ENCODE measurements around the gene STAT6.

The STAT6 gene, protein sequence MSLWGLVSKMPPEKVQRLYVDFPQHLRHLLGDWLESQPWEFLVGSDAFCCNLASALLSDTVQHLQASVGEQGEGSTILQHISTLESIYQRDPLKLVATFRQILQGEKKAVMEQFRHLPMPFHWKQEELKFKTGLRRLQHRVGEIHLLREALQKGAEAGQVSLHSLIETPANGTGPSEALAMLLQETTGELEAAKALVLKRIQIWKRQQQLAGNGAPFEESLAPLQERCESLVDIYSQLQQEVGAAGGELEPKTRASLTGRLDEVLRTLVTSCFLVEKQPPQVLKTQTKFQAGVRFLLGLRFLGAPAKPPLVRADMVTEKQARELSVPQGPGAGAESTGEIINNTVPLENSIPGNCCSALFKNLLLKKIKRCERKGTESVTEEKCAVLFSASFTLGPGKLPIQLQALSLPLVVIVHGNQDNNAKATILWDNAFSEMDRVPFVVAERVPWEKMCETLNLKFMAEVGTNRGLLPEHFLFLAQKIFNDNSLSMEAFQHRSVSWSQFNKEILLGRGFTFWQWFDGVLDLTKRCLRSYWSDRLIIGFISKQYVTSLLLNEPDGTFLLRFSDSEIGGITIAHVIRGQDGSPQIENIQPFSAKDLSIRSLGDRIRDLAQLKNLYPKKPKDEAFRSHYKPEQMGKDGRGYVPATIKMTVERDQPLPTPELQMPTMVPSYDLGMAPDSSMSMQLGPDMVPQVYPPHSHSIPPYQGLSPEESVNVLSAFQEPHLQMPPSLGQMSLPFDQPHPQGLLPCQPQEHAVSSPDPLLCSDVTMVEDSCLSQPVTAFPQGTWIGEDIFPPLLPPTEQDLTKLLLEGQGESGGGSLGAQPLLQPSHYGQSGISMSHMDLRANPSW

DNA sequence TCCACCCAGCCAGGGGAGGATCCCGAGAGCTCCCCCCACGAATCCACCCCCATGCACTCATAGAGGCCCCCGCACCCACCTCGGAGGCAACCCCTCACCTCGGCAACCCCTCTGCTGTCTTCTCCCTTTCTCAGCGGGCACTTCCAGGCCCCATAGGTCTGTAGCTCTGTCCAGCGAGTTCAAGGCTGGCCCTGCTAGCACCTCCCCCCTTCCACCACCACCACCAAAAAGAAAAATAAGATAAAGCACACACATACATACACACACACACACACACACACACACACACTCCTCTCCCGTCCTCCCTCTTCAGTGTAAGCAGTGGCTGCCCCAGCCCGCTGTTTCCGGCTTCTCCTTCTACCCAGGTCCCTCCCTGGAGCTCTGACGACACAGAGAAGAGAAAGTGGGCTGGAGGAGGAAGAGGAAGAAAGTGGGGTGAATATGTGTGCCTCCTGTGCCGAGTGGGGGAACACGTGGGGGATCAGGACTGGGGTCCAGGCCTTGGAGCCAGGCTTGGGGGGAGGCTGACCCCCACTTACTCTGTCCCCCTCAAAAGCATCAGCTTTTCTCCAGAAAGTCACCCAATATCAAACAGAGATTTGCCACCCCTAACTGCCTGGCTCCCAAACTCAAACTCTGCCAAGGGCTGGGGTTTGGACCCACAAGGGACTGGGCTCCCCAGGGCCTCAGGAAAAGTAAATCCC lies at the start of gene STAT6:
TSS of gene STAT6 (minus strand) at position 332 of the 704 bp plus-strand sequence. CDS start 3,084 bp downstream, outside the sequence.
- peak; percentile 85 for DNase-seq (ENCODE audit: low spot score)

GRCh38 chr12:57160741-57161140 lies 49.6 kb upstream of the STAT6 start:
- DNase-seq (ENCODE audit: low spot score), result no peak

DNA sequence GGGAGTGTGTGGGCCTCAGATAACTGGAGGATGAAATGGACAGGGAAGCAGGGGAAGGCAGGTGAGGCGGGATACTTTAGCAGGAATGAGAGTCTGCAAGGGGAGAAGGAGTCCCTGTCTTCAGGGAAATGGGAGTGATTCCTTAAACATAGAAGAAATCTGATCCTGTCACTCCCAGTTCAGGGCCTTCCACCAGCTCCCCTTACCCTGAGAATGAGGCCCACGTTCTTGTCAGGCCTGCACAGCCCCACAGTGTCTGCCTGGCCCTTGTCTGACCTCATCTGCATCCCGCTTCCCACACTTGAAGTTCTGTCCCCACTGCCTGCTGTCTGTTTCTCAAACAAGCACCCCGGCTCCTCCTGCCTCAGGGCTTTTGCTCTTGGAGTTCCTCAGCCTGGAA lies 48.9 kb upstream of the STAT6 start:
- no peak for DNase-seq (ENCODE audit: low spot score)

GRCh38 chr12:57159311-57159710 lies 48.1 kb upstream of the STAT6 start:
- DNase-seq (ENCODE audit: low spot score), result no peak

DNA sequence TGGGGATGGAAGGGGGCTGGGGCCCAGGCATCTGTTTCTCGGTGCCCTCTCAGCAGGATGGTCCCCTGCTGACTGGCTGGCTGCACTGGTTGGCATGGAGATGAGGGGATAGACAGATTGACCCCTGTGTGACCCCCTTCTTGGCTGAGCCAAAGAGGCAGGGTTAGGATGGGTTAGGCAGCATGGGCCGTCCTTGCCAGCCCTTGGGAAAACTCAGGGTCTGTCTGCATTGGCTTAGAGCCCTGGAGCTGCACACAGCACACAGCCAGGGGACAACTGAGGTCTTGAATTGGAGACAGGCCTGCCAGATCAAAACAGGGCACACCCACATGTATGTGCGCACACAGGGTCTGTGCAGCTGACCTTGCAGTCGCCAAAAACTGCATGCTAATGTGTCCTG lies 47.5 kb upstream of the STAT6 start:
- DNase-seq (ENCODE audit: low spot score), result no peak

DNA sequence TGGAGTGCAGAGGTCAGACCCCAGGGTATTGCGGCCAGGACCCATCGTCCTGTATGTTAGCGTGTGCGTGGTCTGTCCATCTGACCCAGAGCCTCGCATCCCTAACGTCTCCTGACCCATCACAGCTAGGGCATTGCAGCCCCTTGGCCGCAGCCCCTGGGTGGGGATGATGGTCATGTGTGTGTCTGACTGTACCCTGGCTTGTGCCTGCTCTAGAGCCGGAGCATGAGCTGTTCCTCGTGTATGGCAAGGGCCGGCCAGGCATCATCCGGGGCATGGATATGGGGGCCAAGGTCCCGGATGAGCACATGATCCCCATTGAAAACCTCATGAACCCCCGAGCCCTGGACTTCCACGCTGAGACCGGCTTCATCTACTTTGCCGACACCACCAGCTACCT lies 47.0 kb upstream of the STAT6 start:
- DNase-seq (ENCODE audit: low spot score), result no peak

- DNase-seq (ENCODE audit: low spot score), result no peak
Observed at GRCh38 chr12:57157588-57158173, 46.5 kb upstream of the STAT6 start.

DNA sequence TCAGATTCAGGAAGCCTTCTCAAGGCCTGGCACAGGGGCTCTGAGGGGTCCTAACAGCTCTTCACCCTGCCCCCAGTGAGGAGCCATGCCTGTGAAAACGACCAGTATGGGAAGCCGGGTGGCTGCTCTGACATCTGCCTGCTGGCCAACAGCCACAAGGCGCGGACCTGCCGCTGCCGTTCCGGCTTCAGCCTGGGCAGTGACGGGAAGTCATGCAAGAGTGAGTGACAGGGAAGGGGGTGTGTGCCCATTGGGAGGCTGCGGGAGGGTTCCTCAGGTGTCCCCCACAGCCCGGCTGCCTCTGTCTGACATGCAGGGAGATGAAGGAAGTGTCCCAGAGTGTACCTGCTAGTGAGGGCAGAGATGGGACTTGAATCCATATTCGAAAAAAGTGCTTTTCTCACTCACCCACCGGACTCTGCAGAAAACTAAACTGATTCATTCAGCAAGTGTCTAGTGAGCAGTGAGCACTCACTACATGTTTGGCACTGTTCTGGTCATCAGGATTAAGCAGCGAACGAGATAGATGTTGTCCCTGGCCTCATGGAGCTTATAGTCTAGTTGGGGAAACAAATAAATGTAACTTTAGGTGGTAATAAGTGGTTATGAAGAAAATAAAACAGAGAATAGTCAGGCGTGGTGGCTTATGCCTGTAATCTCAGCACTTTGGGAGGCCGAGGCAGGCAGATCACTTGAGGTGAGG lies 45.7 kb upstream of the STAT6 start:
- no peak for DNase-seq (ENCODE audit: low spot score)

DNA sequence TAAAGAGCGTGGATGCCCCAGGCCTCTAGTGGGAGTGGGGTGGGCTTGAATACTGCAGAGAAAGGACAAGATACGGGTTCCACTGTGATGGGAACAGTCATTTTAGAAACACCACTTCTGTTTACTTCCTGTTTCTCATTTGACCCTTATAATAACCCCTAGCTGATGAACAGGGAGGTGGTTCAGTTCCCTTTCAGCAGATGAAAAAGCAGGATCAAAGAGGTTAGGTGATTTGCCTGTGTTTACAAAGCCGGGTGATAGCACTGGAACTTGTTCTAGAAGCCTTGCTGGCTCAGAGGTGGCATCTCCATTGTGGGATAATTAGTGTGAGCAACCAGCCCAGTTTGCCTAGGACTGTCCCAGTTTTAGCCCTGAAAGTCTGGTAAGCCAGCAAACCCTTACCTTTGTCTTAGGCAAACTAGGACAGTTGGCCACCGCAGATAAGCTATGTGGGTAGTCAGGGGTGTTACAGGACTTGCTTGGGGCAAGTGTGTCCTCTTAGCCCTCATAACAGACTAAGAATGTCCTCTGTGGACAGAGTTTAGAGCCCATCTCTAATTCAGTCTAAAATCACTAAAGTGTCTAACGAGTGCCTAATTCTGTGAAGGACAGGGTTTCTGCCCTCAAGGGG lies 43.8 kb upstream of the STAT6 start:
- DNase-seq (ENCODE audit: low spot score), result no peak

GRCh38 chr12:57154076-57154475 lies 42.9 kb upstream of the STAT6 start:
- no peak for DNase-seq (ENCODE audit: low spot score)

- no peak for DNase-seq (ENCODE audit: low spot score)
Observed at GRCh38 chr12:57153415-57153997, 42.3 kb upstream of the STAT6 start.

DNA sequence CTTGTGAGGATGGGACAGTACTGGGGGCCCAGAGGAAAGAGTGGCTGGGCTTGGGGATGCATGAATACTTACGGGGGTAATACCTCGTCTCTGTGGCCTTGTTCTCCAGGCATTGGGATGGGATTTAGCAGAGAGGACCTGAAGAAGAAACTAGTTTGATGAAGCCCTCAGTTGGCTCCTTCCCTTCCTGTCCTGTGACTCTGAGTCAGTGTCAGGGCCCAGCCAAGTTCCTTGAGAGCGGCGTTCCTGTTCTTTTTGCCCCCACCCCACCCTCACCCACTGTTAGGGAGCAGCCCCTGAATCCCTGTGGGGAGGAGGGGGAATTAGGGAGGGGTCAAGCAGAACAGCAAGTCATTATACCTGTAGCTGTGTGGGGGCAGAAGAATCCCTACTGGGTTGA lies 41.5 kb upstream of the STAT6 start:
- no peak for DNase-seq (ENCODE audit: low spot score)

DNA sequence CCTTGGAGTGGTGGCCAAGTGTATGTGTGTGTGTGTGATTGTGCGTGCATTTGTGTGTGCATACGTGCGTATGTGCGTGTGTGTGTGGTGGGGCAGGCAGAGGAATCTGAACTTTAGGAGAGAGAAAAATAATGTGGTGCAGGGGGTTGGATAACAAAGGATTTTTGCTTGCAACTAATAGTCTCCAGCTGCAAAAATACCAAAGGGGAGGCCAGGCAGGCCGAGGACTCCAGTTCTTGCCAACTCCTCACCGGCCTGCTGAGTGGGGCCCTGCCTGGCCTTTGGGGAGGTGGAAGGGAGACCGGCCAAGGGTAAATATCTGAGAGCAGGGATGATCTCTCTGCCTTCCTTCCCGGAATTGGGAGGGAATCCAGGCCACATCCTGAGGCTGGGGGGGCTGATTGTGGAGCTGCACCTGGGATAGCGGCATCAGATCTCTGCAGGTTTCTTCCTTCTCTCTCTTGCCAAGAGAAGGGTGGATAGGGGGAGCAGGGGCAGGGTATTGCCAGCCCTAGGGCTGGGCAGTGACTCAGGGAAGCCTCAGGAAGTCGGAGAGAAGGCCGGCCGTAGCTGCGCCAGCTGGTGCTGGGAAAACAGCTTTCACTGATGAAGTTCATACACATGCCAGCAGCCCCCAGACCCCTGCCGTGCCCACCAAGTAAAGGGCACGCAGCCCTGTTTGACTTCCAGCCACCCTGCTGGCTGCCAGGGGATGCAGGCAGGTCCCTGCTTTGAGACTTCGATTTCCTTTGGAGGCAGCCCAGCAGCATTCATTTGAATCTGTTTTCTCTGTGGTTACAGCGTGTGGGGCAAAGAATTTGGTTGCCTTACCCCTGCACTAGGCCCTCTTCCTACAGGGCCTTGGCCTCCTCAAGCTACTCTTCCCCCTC lies 40.8 kb upstream of the STAT6 start:
- no peak for DNase-seq (ENCODE audit: low spot score)

GRCh38 chr12:57150400-57151000 lies 39.3 kb upstream of the STAT6 start:
- DNase-seq (ENCODE audit: low spot score), result no peak

DNA sequence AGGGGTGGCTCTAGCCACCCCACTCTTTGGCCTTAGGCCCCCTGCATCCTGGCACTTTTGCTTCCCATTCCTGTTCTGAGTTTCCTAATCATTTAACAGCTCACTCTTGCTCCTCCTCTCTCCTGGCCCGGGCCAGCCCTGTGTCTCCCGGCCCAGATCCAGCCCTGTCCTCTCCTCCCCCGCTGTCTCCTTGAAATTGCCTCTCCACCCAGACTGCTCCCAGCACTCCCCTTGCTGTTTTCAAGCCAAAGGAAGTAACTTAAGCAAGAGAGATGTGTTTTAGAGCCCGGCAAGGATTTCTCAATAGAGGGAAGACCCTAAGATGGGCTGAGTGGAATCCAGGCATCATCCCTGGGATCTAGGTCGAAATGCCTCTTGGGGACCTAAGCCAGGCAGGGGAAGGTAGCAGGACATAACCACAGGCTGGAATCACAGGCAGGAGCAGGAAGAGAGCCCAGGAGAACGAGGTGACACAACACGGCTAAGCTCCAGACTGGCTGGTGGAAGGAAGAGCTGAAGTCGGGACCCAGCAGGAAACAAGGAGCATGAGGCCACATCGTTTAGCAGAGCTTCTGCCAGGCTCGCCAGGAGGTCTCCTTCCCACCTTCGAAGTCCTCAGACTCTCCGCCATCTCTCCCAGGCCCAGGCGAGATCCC lies 38.2 kb upstream of the STAT6 start:
- DNase-seq (ENCODE audit: low spot score), result no peak

DNA sequence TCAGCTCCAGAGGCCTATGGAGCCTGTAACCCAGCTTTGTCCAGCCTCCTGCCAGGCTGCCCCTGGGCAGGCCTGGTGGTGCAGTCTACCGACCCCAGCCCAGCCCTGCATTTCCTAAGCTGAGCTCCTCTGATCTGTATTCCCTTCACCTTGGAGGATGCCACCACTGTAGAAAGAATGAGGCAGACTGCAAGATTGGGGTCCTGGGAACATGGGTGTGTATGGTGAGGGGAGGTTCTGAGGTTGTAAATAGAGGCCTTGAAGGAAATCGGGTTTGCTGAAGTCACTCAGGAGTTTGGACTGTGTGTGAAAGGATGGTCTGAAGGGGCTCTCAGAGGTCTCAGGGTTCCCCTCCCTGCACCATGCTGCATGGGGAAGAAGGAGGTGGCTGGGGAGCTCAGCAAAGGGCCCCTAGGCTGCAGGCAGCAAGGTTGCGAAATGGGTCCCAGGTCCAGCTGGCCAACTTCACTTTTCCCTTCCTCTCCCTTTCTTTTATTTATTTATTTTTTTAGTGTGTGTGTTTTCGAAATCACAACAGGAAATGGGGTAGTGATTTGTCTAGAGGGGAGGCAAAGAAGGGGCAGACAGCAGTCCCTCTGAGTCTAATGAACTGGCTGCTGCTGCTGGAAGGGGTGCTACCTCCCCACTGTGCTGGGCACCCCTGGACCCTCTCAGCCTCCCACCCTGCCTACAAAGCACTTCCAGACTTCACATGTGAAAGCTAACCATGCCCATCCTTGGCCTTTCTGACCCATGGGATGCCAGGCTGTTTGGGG lies 37.5 kb upstream of the STAT6 start:
- DNase-seq (ENCODE audit: low spot score), result no peak

DNA sequence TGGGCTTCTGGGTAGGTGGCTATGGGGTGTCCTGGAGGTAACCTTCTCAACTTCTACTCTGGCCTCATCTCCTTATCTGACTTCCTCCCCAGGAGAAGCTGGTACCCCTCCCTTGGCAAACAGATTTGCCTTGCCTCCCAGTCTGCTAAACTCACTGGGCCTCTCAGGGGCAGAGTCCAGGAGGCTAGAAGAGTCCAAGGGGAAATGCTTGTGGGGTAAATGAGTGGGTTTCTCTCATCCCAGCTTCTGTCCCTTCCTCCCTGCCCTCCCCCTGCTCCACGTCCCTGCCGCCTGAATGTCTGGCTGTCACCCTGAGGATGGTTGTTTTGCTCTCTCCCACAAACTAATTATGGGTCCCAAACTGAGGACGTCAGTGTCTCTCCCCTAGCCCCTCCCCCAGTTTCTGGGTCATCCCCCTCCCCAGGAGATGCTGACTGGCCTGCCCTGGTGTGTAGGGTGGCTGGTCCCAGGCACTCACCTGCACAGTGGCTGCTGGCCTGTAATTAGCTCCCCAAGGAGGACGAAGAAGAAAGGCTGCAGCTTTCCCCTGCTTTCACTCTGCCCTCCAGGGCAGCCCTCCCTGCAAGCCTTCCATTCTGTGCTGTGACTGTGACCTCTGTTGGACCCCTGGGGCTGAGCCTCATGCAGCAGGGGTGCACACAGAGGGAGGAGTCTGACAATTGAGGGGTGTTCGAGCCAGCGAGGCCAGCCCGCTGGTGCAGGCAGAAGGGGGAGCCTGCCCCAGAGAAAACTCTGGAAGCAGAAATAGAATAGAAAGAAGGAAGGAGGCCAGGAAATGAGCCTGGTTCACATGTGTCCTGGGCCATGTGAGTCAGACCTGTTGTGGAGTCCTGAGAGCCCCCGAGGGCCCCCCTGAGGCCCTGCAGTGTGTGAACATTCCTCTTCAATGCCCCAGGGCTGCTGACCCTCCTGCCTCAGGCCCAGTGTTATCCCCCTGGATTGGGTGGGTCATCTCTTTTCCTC lies 36.1 kb upstream of the STAT6 start, which contains the start of gene LRP1-AS:
TSS of gene LRP1-AS (minus strand) at position 659 of the 984 bp plus-strand sequence.
- DNase-seq (ENCODE audit: low spot score), result no peak

All from LoVo (cell line).